Measurements from ENCODE around the gene MECP2. TPM values are rescaled to one million over a fixed set of nuclear protein-coding genes. Genes with fewer than 3 reads are reported as not detected.
A peak's percentile ranks its signal among the peaks of the same experiment; 100 is the strongest.

The MECP2 gene
- total RNA-seq, 1 donor from 2014 or later: 65.7 TPM

GRCh38 chrX:154090731-154091130 is 6.8 kb downstream of the MECP2 start:
- Histone ChIP-seq H3K4me1 (peaks cover 0 to 9% of the 10 kb centered on the region in 2 donors), H3K9me3 (no peaks in the 10 kb centered on the region), H3K27ac (no peak overlapping the region), H3K27me3 (no peaks in the 10 kb centered on the region), H3K4me3 (no peak overlapping the region), H3K36me3 (peaks cover 0 to 5% of the 10 kb centered on the region in 2 donors)
- intact Hi-C loops (cut with DNase I): no loop called here
- no peak for TF ChIP-seq CTCF (IDR thresholded peaks at IDR 0.05)
- no peak for DNase-seq (ENCODE audit: low spot score in 2 of 2)

- Histone ChIP-seq H3K4me3 (no peak overlapping the region), H3K9me3 (no peaks in the 10 kb centered on the region), H3K27me3 (no peaks in the 10 kb centered on the region), H3K4me1 (peaks cover 0 to 9% of the 10 kb centered on the region in 2 donors), H3K36me3 (no peaks in the 10 kb centered on the region), H3K27ac (peak overlapping the region in 1 of 2 donors; percentile 30)
- no peak for TF ChIP-seq CTCF (IDR thresholded peaks at IDR 0.05)
- intact Hi-C loops (cut with DNase I): no loop called here
- DNase-seq (ENCODE audit: low spot score in 2 of 2): no peak
Observed at GRCh38 chrX:154084449-154085300, 12.8 kb downstream of the MECP2 start.

GRCh38 chrX:154083126-154083517 is 14.4 kb downstream of the MECP2 start:
- intact Hi-C loops (cut with DNase I): no loop called here
- peaks cover 0 to 9% of the 10 kb centered on the region in 2 donors for H3K4me1 ChIP-seq
- no peaks in the 10 kb centered on the region for H3K36me3 ChIP-seq
- no peaks in the 10 kb centered on the region for H3K27me3 ChIP-seq
- H3K4me3 ChIP-seq: no peak overlapping the region
- no peak for DNase-seq (ENCODE audit: low spot score in 2 of 2)
- peak overlapping the region; percentile 17 to 33 for H3K27ac ChIP-seq
- no peak for TF ChIP-seq CTCF (IDR thresholded peaks at IDR 0.05)
- no peaks in the 10 kb centered on the region for H3K9me3 ChIP-seq

- no peaks in the 10 kb centered on the region for H3K27me3 ChIP-seq
Observed at GRCh38 chrX:154082396-154083125, 15.0 kb downstream of the MECP2 start.

GRCh38 chrX:154077101-154077500 is 20.4 kb downstream of the MECP2 start:
- H3K27me3 ChIP-seq: no peaks in the 10 kb centered on the region
- intact Hi-C loops (cut with DNase I): no loop called here
- TF ChIP-seq CTCF (IDR thresholded peaks at IDR 0.05): no peak
- DNase-seq (ENCODE audit: low spot score in 2 of 2): no peak
- H3K4me3 ChIP-seq: no peak overlapping the region
- no peak overlapping the region for H3K27ac ChIP-seq
- no peaks in the 10 kb centered on the region for H3K36me3 ChIP-seq
- peaks cover 0 to 9% of the 10 kb centered on the region in 2 donors for H3K4me1 ChIP-seq
- no peaks in the 10 kb centered on the region for H3K9me3 ChIP-seq

More at GRCh38 chrX:154082396-154083125, 15.0 kb downstream of the MECP2 start:
- TF ChIP-seq CTCF (IDR thresholded peaks at IDR 0.05): no peak
- Histone ChIP-seq H3K36me3 (no peaks in the 10 kb centered on the region), H3K9me3 (no peaks in the 10 kb centered on the region), H3K4me3 (no peak overlapping the region), H3K27ac (peak overlapping the region; percentile 36), H3K4me1 (peaks cover 0 to 9% of the 10 kb centered on the region in 2 donors)
- no peak for DNase-seq (ENCODE audit: low spot score in 2 of 2)
- intact Hi-C loops (cut with DNase I): no loop called here
